PFSK-1 (cell line): ENCODE data around the gene DAAM1.

Source experiments
- POLR2AphosphoS5 ChIP-seq: IDR thresholded peaks from 2 replicates; pipeline ENCODE4 v1.6.1; 2012; ENCODE audit warnings: low read depth, mild to moderate bottlenecking, control low read depth, low read length, moderate library complexity
- SIN3A ChIP-seq: IDR thresholded peaks from 2 replicates; pipeline ENCODE4 v1.6.1; 2012; ENCODE audit warnings: mild to moderate bottlenecking, low read length, moderate library complexity, borderline replicate concordance; ENCODE audit not compliant: insufficient read depth
- TF ChIP-seq, protein P1 (sequence below), 2 experiments: IDR thresholded peaks; 2 replicates each; pipeline versions ENCODE4 v1.6.1 to v1.8.0; 2011 to 2012; ENCODE audit warnings: low read depth in 2 of 2, low read length in 2 of 2, control low read depth in 1 of 2, inconsistent platforms in 1 of 2, mild to moderate bottlenecking in 1 of 2, moderate library complexity in 1 of 2; ENCODE audit not compliant: insufficient read depth in 1 of 2

GRCh38 chr14:59313658-59314608, 125.5 kb downstream of the DAAM1 start:
- TF ChIP-seq POLR2AphosphoS5, result no peak
- TF ChIP-seq, protein P1, sequence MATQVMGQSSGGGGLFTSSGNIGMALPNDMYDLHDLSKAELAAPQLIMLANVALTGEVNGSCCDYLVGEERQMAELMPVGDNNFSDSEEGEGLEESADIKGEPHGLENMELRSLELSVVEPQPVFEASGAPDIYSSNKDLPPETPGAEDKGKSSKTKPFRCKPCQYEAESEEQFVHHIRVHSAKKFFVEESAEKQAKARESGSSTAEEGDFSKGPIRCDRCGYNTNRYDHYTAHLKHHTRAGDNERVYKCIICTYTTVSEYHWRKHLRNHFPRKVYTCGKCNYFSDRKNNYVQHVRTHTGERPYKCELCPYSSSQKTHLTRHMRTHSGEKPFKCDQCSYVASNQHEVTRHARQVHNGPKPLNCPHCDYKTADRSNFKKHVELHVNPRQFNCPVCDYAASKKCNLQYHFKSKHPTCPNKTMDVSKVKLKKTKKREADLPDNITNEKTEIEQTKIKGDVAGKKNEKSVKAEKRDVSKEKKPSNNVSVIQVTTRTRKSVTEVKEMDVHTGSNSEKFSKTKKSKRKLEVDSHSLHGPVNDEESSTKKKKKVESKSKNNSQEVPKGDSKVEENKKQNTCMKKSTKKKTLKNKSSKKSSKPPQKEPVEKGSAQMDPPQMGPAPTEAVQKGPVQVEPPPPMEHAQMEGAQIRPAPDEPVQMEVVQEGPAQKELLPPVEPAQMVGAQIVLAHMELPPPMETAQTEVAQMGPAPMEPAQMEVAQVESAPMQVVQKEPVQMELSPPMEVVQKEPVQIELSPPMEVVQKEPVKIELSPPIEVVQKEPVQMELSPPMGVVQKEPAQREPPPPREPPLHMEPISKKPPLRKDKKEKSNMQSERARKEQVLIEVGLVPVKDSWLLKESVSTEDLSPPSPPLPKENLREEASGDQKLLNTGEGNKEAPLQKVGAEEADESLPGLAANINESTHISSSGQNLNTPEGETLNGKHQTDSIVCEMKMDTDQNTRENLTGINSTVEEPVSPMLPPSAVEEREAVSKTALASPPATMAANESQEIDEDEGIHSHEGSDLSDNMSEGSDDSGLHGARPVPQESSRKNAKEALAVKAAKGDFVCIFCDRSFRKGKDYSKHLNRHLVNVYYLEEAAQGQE (IDR thresholded peaks at IDR 0.05; ENCODE audit: insufficient read depth in 1 of 2, low read depth in 2 of 2, low read length in 2 of 2), result no peak
- no peak for TF ChIP-seq SIN3A
